ENCODE results near the gene BTAF1.

BTAF1 gene

DNA sequence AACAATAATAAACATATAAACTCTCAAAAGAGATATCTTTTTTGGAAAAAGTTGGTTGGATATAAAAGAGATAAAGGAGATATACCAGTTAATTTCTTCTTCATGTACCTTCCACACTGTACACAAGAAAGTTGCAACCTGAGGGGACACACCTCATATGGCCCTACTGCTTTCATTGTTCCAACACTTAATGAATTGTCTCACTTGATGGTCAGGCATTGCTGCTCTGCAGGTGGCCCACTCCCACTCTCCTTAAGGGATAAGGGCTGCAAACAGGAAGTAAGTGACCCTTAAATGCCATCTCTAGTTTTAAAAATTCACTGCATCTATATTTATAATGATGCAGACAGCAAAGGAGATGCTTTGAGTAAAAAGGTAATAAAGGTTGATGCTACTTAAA lies 152.3 kb downstream of the BTAF1 start:
- Histone ChIP-seq H3K27me3 (replicated peaks; ENCODE audit: insufficient read depth, low read length) (no peaks in the 10 kb centered on the region), H3K4me1 (ENCODE audit: low read length) (peaks cover 6% of the 10 kb centered on the region; the same call in 1 of the 2 replicates), H4K20me1 (ENCODE audit: insufficient read depth, low read length) (no peaks in the 10 kb centered on the region), H3K9me3 (replicated peaks; ENCODE audit: insufficient read depth, low read length) (no peaks in the 10 kb centered on the region), H3F3A (ENCODE audit: insufficient read depth, low read length) (no peaks in the 10 kb centered on the region), H3K9ac (ENCODE audit: low read length) (no peak overlapping the region), H3K4me3 (ENCODE audit: low read length) (no peak overlapping the region), H2AFZ (ENCODE audit: low read length) (no peak overlapping the region), H3K79me2 (ENCODE audit: low read length) (no peaks in the 10 kb centered on the region), H3K27ac (ENCODE audit: low read length) (no peak overlapping the region), H3K4me2 (ENCODE audit: low read depth, low read length) (no peak overlapping the region), H3K36me3 (replicated peaks; ENCODE audit: insufficient read depth, low read length) (no peaks in the 10 kb centered on the region), H3K9me2 (replicated peaks; ENCODE audit: insufficient read depth, low read length) (no peaks in the 10 kb centered on the region)
- no peak for DNase-seq
- TF ChIP-seq EZH2phosphoT487 (IDR thresholded peaks at IDR 0.05; ENCODE audit: low read length) (no peak), EZH2 (optimal IDR thresholded peaks at IDR 0.05; ENCODE audit: low read depth, low read length) (no peak)
- TF ChIP-seq, protein P1, sequence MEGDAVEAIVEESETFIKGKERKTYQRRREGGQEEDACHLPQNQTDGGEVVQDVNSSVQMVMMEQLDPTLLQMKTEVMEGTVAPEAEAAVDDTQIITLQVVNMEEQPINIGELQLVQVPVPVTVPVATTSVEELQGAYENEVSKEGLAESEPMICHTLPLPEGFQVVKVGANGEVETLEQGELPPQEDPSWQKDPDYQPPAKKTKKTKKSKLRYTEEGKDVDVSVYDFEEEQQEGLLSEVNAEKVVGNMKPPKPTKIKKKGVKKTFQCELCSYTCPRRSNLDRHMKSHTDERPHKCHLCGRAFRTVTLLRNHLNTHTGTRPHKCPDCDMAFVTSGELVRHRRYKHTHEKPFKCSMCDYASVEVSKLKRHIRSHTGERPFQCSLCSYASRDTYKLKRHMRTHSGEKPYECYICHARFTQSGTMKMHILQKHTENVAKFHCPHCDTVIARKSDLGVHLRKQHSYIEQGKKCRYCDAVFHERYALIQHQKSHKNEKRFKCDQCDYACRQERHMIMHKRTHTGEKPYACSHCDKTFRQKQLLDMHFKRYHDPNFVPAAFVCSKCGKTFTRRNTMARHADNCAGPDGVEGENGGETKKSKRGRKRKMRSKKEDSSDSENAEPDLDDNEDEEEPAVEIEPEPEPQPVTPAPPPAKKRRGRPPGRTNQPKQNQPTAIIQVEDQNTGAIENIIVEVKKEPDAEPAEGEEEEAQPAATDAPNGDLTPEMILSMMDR (IDR thresholded peaks at IDR 0.05; ENCODE audit: low read length) = no peak

DNA sequence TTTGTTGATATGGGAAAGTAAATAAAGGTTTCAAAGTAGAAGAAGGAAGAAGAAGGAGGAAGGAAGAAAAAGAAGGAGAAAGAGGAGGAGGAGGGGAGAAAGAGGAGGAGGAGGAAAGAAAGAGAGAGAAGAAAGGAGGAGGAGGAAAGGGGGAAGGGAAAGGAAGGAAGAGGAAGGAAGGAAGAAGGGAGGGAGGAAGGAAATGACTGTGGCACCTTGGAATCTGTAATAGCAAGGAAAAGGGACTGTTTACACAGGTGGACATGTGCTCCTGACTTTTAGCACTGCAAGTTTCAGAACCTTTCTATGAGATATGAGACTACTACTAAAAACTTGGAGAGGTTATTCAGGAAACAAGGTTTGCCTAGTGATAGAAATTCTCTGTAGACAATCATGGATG lies 153.2 kb downstream of the BTAF1 start:
- H3K9me2 ChIP-seq (replicated peaks; ENCODE audit: insufficient read depth, low read length) = no peaks in the 10 kb centered on the region
- no peak overlapping the region for H3K9ac ChIP-seq (ENCODE audit: low read length)
- peaks cover 6% of the 10 kb centered on the region; the same call in 1 of the 2 replicates for H3K4me1 ChIP-seq (ENCODE audit: low read length)
- no peak overlapping the region for H3K4me3 ChIP-seq (ENCODE audit: low read length)
- H2AFZ ChIP-seq (ENCODE audit: low read length) = no peak overlapping the region
- no peaks in the 10 kb centered on the region for H3K79me2 ChIP-seq (ENCODE audit: low read length)
- H3K36me3 ChIP-seq (replicated peaks; ENCODE audit: insufficient read depth, low read length) = no peaks in the 10 kb centered on the region
- H3K27ac ChIP-seq (ENCODE audit: low read length) = no peak overlapping the region
- H3K27me3 ChIP-seq (replicated peaks; ENCODE audit: insufficient read depth, low read length) = no peaks in the 10 kb centered on the region
- H3F3A ChIP-seq (ENCODE audit: insufficient read depth, low read length) = no peaks in the 10 kb centered on the region
- H4K20me1 ChIP-seq (ENCODE audit: insufficient read depth, low read length) = no peaks in the 10 kb centered on the region
- TF ChIP-seq, protein P1 (IDR thresholded peaks at IDR 0.05; ENCODE audit: low read length) = no peak
- TF ChIP-seq EZH2phosphoT487 (IDR thresholded peaks at IDR 0.05; ENCODE audit: low read length) (no peak), EZH2 (optimal IDR thresholded peaks at IDR 0.05; ENCODE audit: low read depth, low read length) (no peak)
- H3K4me2 ChIP-seq (ENCODE audit: low read depth, low read length) = no peak overlapping the region
- no peaks in the 10 kb centered on the region for H3K9me3 ChIP-seq (replicated peaks; ENCODE audit: insufficient read depth, low read length)
- DNase-seq = no peak

DNA sequence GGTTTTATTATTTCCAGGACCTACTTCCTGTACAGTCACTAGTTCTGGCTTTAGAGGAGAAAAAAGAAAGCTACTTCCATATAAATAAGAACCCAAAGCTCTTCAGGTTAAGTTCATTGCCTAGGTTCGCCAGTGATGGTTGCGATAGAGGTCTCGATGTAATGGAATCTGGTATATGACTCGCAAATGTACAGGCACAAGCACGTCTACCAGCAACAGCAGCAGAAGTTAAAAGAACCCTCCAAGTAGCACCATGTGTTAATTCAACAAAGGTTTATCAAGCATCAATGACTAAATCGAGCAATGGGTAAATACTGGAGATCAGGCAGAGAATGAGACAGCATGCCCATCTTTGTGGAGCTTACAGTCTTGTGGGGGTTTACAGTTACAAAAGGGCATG lies 155.4 kb downstream of the BTAF1 start:
- no peaks in the 10 kb centered on the region for H3K9me3 ChIP-seq (replicated peaks; ENCODE audit: insufficient read depth, low read length)
- TF ChIP-seq, protein P1 (IDR thresholded peaks at IDR 0.05; ENCODE audit: low read length) = no peak
- no peak for TF ChIP-seq EZH2phosphoT487 (IDR thresholded peaks at IDR 0.05; ENCODE audit: low read length)
- no peak for TF ChIP-seq EZH2 (optimal IDR thresholded peaks at IDR 0.05; ENCODE audit: low read depth, low read length)

More for the DNA sequence above, 155.4 kb downstream of the BTAF1 start:
- no peak overlapping the region for H3K4me2 ChIP-seq (ENCODE audit: low read depth, low read length)
- no peak overlapping the region for H3K9ac ChIP-seq (ENCODE audit: low read length)
- H4K20me1 ChIP-seq (ENCODE audit: insufficient read depth, low read length) = no peaks in the 10 kb centered on the region
- H3K36me3 ChIP-seq (replicated peaks; ENCODE audit: insufficient read depth, low read length) = no peaks in the 10 kb centered on the region
- H3F3A ChIP-seq (ENCODE audit: insufficient read depth, low read length) = peaks cover 13% of the 10 kb centered on the region
- H3K9me2 ChIP-seq (replicated peaks; ENCODE audit: insufficient read depth, low read length) = no peaks in the 10 kb centered on the region
- H2AFZ ChIP-seq (ENCODE audit: low read length) = no peak overlapping the region
- no peak overlapping the region for H3K27ac ChIP-seq (ENCODE audit: low read length)
- H3K27me3 ChIP-seq (replicated peaks; ENCODE audit: insufficient read depth, low read length) = no peaks in the 10 kb centered on the region
- H3K79me2 ChIP-seq (ENCODE audit: low read length) = no peaks in the 10 kb centered on the region
- H3K4me1 ChIP-seq (ENCODE audit: low read length) = peaks cover 26% of the 10 kb centered on the region
- H3K4me3 ChIP-seq (ENCODE audit: low read length) = no peak overlapping the region
- DNase-seq = no peak

All from MM.1S (cell line).